A549 (cell line): ENCODE measurements around the gene CLCN4. TPM values are rescaled to one million over a fixed set of nuclear protein-coding genes. Genes with fewer than 3 reads are reported as not detected.

Experiments used
- ATAC-seq, 2 experiments: fragments of 200-7000 bp in 1 of 2; fragments of >200 bp in 1 of 2; cut with Nextera tagmentation in 1 of 2; cut with Tn5 transposase in 1 of 2; 3 replicates each; pipeline versions ENCODE4 v1.8.0 to v1.9.1; 2018 to 2020; ENCODE audit warnings: mild to moderate bottlenecking in 1 of 2, moderate library complexity in 1 of 2
- CTCF ChIA-PET: fragments of 300-600 bp; sonication (Branson Sonifier 250); formaldehyde crosslinking; extraction: SDS; loops from one replicate; lab custom pipeline; 2021; ENCODE audit warnings: antibody characterized with exemption, inconsistent platforms; lab: Yijun Ruan, JAX
- POLR2A ChIA-PET: fragments of 350-600 bp; formaldehyde crosslinking; extraction: SDS; loops from one replicate; lab custom pipeline; 2021; ENCODE audit warnings: antibody characterized with exemption, inconsistent platforms; lab: Yijun Ruan, JAX
- DNase-seq, 2 experiments: peaks; one replicate each; pipeline versions ENCODE4 v3.0.0 to v3.0.0-alpha.2; 2011 to 2016; ENCODE audit warnings: low read depth in 1 of 2, low spot score in 1 of 2
- FAIRE-seq: peaks from 2 replicates; lab custom pipeline; 2011; peaks lifted over from hg19 to GRCh38; lab: Jason Lieb, UNC
- H3K27ac ChIP-seq, 2 experiments: fragments of >200 bp; sonication (Bioruptor Twin); formaldehyde crosslinking; 3 replicates each; pipeline ENCODE4 v1.5.1; 2016 to 2017
- H3K4me1 ChIP-seq: fragments of >200 bp; sonication (Bioruptor Twin); formaldehyde crosslinking; 3 replicates; pipeline ENCODE4 v1.6.1; 2016
- H3K4me2 ChIP-seq: fragments of >200 bp; sonication (Bioruptor Twin); formaldehyde crosslinking; 3 replicates; pipeline ENCODE4 v1.6.1; 2016
- H3K4me3 ChIP-seq: fragments of >200 bp; sonication (Bioruptor Twin); formaldehyde crosslinking; 3 replicates; pipeline ENCODE4 v1.5.1; 2016
- H3K9me3 ChIP-seq: fragments of >200 bp; sonication (Bioruptor Twin); formaldehyde crosslinking; 3 replicates; pipeline ENCODE4 v1.6.1; 2016
- CBX8 ChIP-seq: fragments of 200-600 bp; sonication (generic); IDR thresholded peaks from 2 replicates; pipeline ENCODE4 v1.6.1; 2016
- CHD2 ChIP-seq: fragments of 150-350 bp; IDR thresholded peaks from 2 replicates; pipeline ENCODE4 v1.6.1; 2014; ENCODE audit warnings: low read length; ENCODE audit not compliant: partially characterized antibody
- EHF ChIP-seq: fragments of 250-450 bp; sonication (Bioruptor Pico); IDR thresholded peaks from 2 replicates; pipeline ENCODE4 v1.5.0; 2020; ENCODE audit warnings: mild to moderate bottlenecking
- EHMT2 ChIP-seq: fragments of 200-600 bp; sonication (generic); IDR thresholded peaks from 2 replicates; pipeline ENCODE4 v1.6.1; 2016; ENCODE audit warnings: antibody characterized with exemption, low read depth, mild to moderate bottlenecking, moderate library complexity
- FOSL2 ChIP-seq, 2 experiments: fragments of 450-650 bp in 1 of 2; fragments of >200 bp in 1 of 2; sonication (Bioruptor Twin) in 1 of 2; formaldehyde crosslinking; IDR thresholded peaks; 2 replicates each; pipeline versions ENCODE4 v1.5.0 to v1.6.1; 2016 to 2020; ENCODE audit warnings: mild to moderate bottlenecking in 1 of 2, moderate library complexity in 1 of 2
- FOXS1 ChIP-seq: fragments of 250-450 bp; sonication (Bioruptor Pico); IDR thresholded peaks from 2 replicates; pipeline ENCODE4 v1.5.0; 2020; ENCODE audit warnings: mild to moderate bottlenecking, moderate library complexity
- GATA3 ChIP-seq: IDR thresholded peaks from 2 replicates; pipeline ENCODE4 v1.6.1; 2012; ENCODE audit warnings: borderline replicate concordance
- HOXB5 ChIP-seq: fragments of 250-450 bp; sonication (Bioruptor Pico); IDR thresholded peaks from 2 replicates; pipeline ENCODE4 v1.5.0; 2020; ENCODE audit warnings: mild to moderate bottlenecking, moderate library complexity
- JUN ChIP-seq, 2 experiments: fragments of >200 bp; sonication (Bioruptor Twin); formaldehyde crosslinking; IDR thresholded peaks; 2 replicates in 1 of 2; 3 replicates in 1 of 2; pipeline ENCODE4 v1.6.1; 2016 to 2017
- MAZ ChIP-seq: fragments of 150-350 bp; IDR thresholded peaks from 2 replicates; pipeline ENCODE4 v1.6.1; 2014; ENCODE audit warnings: antibody characterized with exemption, low read depth, low read length, borderline replicate concordance
- MYC ChIP-seq: IDR thresholded peaks from 2 replicates; pipeline ENCODE4 v1.6.1; 2012; ENCODE audit warnings: mild to moderate bottlenecking, inconsistent platforms, low read length, improper control_type of control experiment, borderline replicate concordance
- NFE2L2 ChIP-seq: fragments of 150-350 bp; conservative IDR thresholded peaks from 2 replicates; pipeline ENCODE4 v1.6.1; 2014; ENCODE audit warnings: low read length
- NPAS2 ChIP-seq: fragments of 250-450 bp; sonication (Bioruptor Pico); IDR thresholded peaks from 2 replicates; pipeline ENCODE4 v1.8.0; 2022; ENCODE audit warnings: mild to moderate bottlenecking, moderate library complexity, borderline replicate concordance
- POLR2A ChIP-seq: IDR thresholded peaks from 2 replicates; pipeline ENCODE4 v1.6.1; 2012; ENCODE audit warnings: mild to moderate bottlenecking, low read length
- RCOR1 ChIP-seq: fragments of 150-350 bp; IDR thresholded peaks from 2 replicates; pipeline ENCODE4 v1.6.1; 2014; ENCODE audit warnings: antibody characterized with exemption, low read length, low read depth
- RFX5 ChIP-seq: fragments of 450-650 bp; IDR thresholded peaks from 2 replicates; pipeline ENCODE4 v1.7.1; 2014; ENCODE audit warnings: antibody characterized with exemption, mild to moderate bottlenecking, moderate library complexity
- RNF2 ChIP-seq: fragments of 200-600 bp; sonication (generic); IDR thresholded peaks from 2 replicates; pipeline ENCODE4 v1.6.1; 2016; ENCODE audit warnings: low read depth, mild to moderate bottlenecking, antibody characterized with exemption, moderate library complexity, borderline replicate concordance
- TP53 ChIP-seq: fragments of 250-450 bp; sonication (Bioruptor Pico); IDR thresholded peaks from 2 replicates; pipeline ENCODE4 v1.5.0; 2021; ENCODE audit warnings: mild to moderate bottlenecking, moderate library complexity
- ZC3H11A ChIP-seq: fragments of 450-650 bp; IDR thresholded peaks from 2 replicates; pipeline ENCODE4 v1.6.1; 2014; ENCODE audit warnings: antibody characterized with exemption, mild to moderate bottlenecking
- ZFP36 ChIP-seq: fragments of 450-650 bp; IDR thresholded peaks from 2 replicates; pipeline ENCODE4 v1.6.1; 2014; ENCODE audit warnings: borderline replicate concordance; ENCODE audit not compliant: partially characterized antibody
- ZNF302 ChIP-seq: fragments of 250-450 bp; sonication (Bioruptor Pico); IDR thresholded peaks from 2 replicates; pipeline ENCODE4 v1.9.0; 2021; ENCODE audit warnings: inconsistent platforms, mild to moderate bottlenecking, moderate library complexity
- WGBS: methylation state at CpG from one replicate; pipeline ENCODE4 v1.1.6; 2017; ENCODE audit errors: missing lambda C conversion rate; 5-methylcytosine and 5-hydroxymethylcytosine counted together
- polyA plus RNA-seq, 4 experiments: library from polyadenylated mRNA; depleted of rRNA in 3 of 4; stranded (reverse); fragments of >200 nt; fragmentation: RNase III in 1 of 4; extraction: RNeasy Plus Mini Kit Qiagen cat#74134 plus additional on column Dnase treatment in 1 of 4; gene quantifications; 2 replicates in 3 of 4; 3 replicates in 1 of 4; pipeline ENCODE4 v1.2.3, GENCODE V29; 2011 to 2017
- TF ChIP-seq, protein P1 (sequence below): fragments of 200-600 bp; sonication (generic); IDR thresholded peaks from 2 replicates; pipeline ENCODE4 v1.6.1; 2016; ENCODE audit warnings: antibody characterized with exemption, mild to moderate bottlenecking, moderate library complexity
- TF ChIP-seq, protein P2 (sequence below): fragments of 250-450 bp; sonication (Bioruptor Pico); IDR thresholded peaks from 2 replicates; pipeline ENCODE4 v1.5.0; 2020; ENCODE audit warnings: low read depth, mild to moderate bottlenecking, moderate library complexity
- TF ChIP-seq, protein P3 (sequence below): fragments of >200 bp; sonication (Bioruptor Twin); formaldehyde crosslinking; IDR thresholded peaks from 3 replicates; pipeline ENCODE4 v1.6.1; 2016

Gene CLCN4
- polyA plus RNA-seq, 2 of the 4 experiments (the other 2 are of a cell fraction), result 2.8 to 4.7 TPM

- DNase-seq (peak in 1 of 2 experiments; percentile 12), FAIRE-seq (no peak), ATAC-seq (peak in 1 of 2 experiments; percentile 56; a peak in 3 of 6 replicates)
- WGBS, result 19% methylated on average over 4 of the region's 4 CpGs
- ChIA-PET POLR2A (no interaction called here), CTCF (interaction anchor here (2.8 kb wide), 1 partner anchor 51 kb away, joined by 11 read pairs; no protein-coding TSS in a partner anchor)
- Histone ChIP-seq H3K9me3 (no peaks in the 10 kb centered on the region), H3K4me2 (0 out of 3 replicates have a peak overlapping the region, but pooled peaks have one; percentile 8), H3K4me3 (no peak overlapping the region), H3K27ac (peak overlapping the region in 1 of 2 experiments; percentile 78; a peak in 3 of 6 replicates), H3K4me1 (peaks cover 21% of the 10 kb centered on the region)
- TF ChIP-seq FOSL2 (IDR thresholded peaks at IDR 0.05) (no peak), FOSL2 (CRISPR knock-in tag; IDR thresholded peaks at IDR 0.05) (no peak), CHD2 (no peak), EHF (CRISPR knock-in tag) (no peak), HOXB5 (CRISPR knock-in tag) (no peak), RNF2 (no peak), JUN (IDR thresholded peaks at IDR 0.05) (no peak), NPAS2 (CRISPR knock-in tag) (no peak), ZC3H11A (no peak), POLR2A (no peak), CBX8 (no peak), NFE2L2 (no peak), MYC (no peak)
- TF ChIP-seq, protein P1, sequence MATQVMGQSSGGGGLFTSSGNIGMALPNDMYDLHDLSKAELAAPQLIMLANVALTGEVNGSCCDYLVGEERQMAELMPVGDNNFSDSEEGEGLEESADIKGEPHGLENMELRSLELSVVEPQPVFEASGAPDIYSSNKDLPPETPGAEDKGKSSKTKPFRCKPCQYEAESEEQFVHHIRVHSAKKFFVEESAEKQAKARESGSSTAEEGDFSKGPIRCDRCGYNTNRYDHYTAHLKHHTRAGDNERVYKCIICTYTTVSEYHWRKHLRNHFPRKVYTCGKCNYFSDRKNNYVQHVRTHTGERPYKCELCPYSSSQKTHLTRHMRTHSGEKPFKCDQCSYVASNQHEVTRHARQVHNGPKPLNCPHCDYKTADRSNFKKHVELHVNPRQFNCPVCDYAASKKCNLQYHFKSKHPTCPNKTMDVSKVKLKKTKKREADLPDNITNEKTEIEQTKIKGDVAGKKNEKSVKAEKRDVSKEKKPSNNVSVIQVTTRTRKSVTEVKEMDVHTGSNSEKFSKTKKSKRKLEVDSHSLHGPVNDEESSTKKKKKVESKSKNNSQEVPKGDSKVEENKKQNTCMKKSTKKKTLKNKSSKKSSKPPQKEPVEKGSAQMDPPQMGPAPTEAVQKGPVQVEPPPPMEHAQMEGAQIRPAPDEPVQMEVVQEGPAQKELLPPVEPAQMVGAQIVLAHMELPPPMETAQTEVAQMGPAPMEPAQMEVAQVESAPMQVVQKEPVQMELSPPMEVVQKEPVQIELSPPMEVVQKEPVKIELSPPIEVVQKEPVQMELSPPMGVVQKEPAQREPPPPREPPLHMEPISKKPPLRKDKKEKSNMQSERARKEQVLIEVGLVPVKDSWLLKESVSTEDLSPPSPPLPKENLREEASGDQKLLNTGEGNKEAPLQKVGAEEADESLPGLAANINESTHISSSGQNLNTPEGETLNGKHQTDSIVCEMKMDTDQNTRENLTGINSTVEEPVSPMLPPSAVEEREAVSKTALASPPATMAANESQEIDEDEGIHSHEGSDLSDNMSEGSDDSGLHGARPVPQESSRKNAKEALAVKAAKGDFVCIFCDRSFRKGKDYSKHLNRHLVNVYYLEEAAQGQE, result no peak
Measured at GRCh38 chrX:10240918-10241317, 84.1 kb downstream of the CLCN4 start.

DNA sequence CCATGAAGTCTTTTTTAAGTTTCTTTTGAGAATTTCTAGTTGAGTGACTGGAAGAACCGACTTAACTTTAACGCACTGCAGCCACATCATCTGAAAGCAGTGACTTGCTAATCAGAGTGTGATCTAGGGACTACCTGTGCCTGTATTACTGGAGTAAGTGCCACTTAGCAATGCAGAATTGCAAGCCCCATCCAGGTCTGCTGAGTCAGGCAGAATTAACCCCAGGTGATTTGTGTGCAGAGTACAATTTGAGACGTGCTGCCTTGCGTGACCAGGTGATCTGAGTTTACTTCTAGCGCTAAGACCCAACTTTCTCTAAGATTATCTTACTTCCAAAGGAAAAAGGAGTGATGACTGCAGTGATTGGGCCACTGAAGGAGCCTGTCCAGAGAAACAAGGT lies 85.3 kb downstream of the CLCN4 start:
- TF ChIP-seq, protein P2, sequence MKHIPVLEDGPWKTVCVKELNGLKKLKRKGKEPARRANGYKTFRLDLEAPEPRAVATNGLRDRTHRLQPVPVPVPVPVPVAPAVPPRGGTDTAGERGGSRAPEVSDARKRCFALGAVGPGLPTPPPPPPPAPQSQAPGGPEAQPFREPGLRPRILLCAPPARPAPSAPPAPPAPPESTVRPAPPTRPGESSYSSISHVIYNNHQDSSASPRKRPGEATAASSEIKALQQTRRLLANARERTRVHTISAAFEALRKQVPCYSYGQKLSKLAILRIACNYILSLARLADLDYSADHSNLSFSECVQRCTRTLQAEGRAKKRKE (CRISPR knock-in tag), result no peak
- TF ChIP-seq TP53, result no peak
- no peak for TF ChIP-seq ZFP36
- no peak for TF ChIP-seq POLR2A
- no peak for TF ChIP-seq CHD2
- no peak for TF ChIP-seq CBX8
- no peak for TF ChIP-seq MAZ
- no peak for TF ChIP-seq MYC
- no peak for TF ChIP-seq FOXS1
- no peak for TF ChIP-seq RFX5
- TF ChIP-seq, protein P3, sequence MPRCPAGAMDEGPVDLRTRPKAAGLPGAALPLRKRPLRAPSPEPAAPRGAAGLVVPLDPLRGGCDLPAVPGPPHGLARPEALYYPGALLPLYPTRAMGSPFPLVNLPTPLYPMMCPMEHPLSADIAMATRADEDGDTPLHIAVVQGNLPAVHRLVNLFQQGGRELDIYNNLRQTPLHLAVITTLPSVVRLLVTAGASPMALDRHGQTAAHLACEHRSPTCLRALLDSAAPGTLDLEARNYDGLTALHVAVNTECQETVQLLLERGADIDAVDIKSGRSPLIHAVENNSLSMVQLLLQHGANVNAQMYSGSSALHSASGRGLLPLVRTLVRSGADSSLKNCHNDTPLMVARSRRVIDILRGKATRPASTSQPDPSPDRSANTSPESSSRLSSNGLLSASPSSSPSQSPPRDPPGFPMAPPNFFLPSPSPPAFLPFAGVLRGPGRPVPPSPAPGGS, result no peak
- no peak for TF ChIP-seq EHMT2
- TF ChIP-seq ZNF302 (CRISPR knock-in tag), result no peak
- no peak for TF ChIP-seq RCOR1
- TF ChIP-seq GATA3, result no peak
- POLR2A ChIA-PET, result no interaction called here
- Histone ChIP-seq H3K9me3 (no peaks in the 10 kb centered on the region), H3K4me3 (no peak overlapping the region), H3K4me1 (peaks cover 21% of the 10 kb centered on the region), H3K4me2 (no peak overlapping the region), H3K27ac (peak overlapping the region in 1 of 2 experiments; percentile 78; a peak in 2 of 6 replicates)
- no peak for DNase-seq
- 83% methylated on average over 3 of the region's 5 CpGs for WGBS
- ATAC-seq, result no peak
- no peak for FAIRE-seq
- CTCF ChIA-PET, result no interaction called here
